HepG2 (cell line): Measurements from ENCODE around the gene TAC3. TPM values are rescaled to one million over a fixed set of nuclear protein-coding genes. Genes with fewer than 3 reads are reported as not detected.

Experiments used
- ATF2 ChIP-seq: sonication (generic); formaldehyde crosslinking; IDR thresholded peaks from 2 replicates; pipeline ENCODE4 v1.4.0; 2020; ENCODE audit warnings: missing genetic modification reagents
- FOXP1 ChIP-seq, 2 experiments: fragments of 450-650 bp in 1 of 2; IDR thresholded peaks; 2 replicates each; pipeline ENCODE4 v1.6.1; 2017 to 2018; ENCODE audit warnings: antibody characterized with exemption in 1 of 2
- JUND ChIP-seq: sonication (generic); formaldehyde crosslinking; IDR thresholded peaks from 2 replicates; pipeline ENCODE4 v1.8.0; 2022; ENCODE audit warnings: mild to moderate bottlenecking, missing genetic modification reagents
- POGK ChIP-seq: sonication (generic); formaldehyde crosslinking; conservative IDR thresholded peaks from 2 replicates; pipeline ENCODE4 v1.8.0; 2022; ENCODE audit warnings: mild to moderate bottlenecking, moderate library complexity, missing genetic modification reagents
- SATB2 ChIP-seq: sonication (generic); formaldehyde crosslinking; IDR thresholded peaks from 2 replicates; pipeline ENCODE4 v1.5.0; 2020; ENCODE audit warnings: missing genetic modification reagents
- SETDB1 ChIP-seq: sonication (generic); formaldehyde crosslinking; IDR thresholded peaks from 2 replicates; pipeline ENCODE4 v1.5.1; 2020; ENCODE audit warnings: missing genetic modification reagents, mild to moderate bottlenecking, borderline replicate concordance
- SPEN ChIP-seq: sonication (generic); formaldehyde crosslinking; IDR thresholded peaks from 2 replicates; pipeline ENCODE4 v1.5.1; 2020; ENCODE audit warnings: low read depth, mild to moderate bottlenecking, missing genetic modification reagents
- UBTF ChIP-seq: sonication (generic); formaldehyde crosslinking; IDR thresholded peaks from 2 replicates; pipeline ENCODE4 v1.4.0; 2020; ENCODE audit warnings: mild to moderate bottlenecking, missing genetic modification reagents
- ZFP62 ChIP-seq: sonication (generic); formaldehyde crosslinking; IDR thresholded peaks from 2 replicates; pipeline ENCODE4 v1.4.0; 2020; ENCODE audit warnings: missing genetic modification reagents
- ZNF318 ChIP-seq: sonication (generic); formaldehyde crosslinking; IDR thresholded peaks from 2 replicates; pipeline ENCODE4 v1.4.0; 2020; ENCODE audit warnings: mild to moderate bottlenecking, missing genetic modification reagents
- ZNF773 ChIP-seq: sonication (generic); formaldehyde crosslinking; IDR thresholded peaks from 2 replicates; pipeline ENCODE4 v1.4.0; 2020; ENCODE audit warnings: missing genetic modification reagents, borderline replicate concordance
- ZNF878 ChIP-seq: sonication (generic); formaldehyde crosslinking; IDR thresholded peaks from 2 replicates; pipeline ENCODE4 v1.8.1; 2023; ENCODE audit warnings: mild to moderate bottlenecking, missing genetic modification reagents, moderate library complexity
- polyA plus RNA-seq, 8 experiments: library from polyadenylated mRNA; depleted of rRNA in 3 of 8; stranded (reverse) in 7 of 8; unstranded in 1 of 8; fragments of >200 nt; fragmentation: Illumina TruSeq in 4 of 8; extraction: Trizol in 4 of 8; gene quantifications; 2 replicates each; pipeline versions ENCODE4 v1.2.1 to v1.2.3, GENCODE V29; 2011 to 2016; ENCODE audit warnings: low read depth in 4 of 8, missing spikeins in 1 of 8, mixed read lengths in 1 of 8; ENCODE audit not compliant: insufficient read depth in 1 of 8
- total RNA-seq, 5 experiments: library from RNA; depleted of rRNA; stranded (reverse); fragments of >200 nt; fragmentation: Illumina TruSeq; extraction: Trizol; gene quantifications; 2 replicates each; pipeline ENCODE4 v1.2.3, GENCODE V29; 2016; ENCODE audit warnings: low read depth in 1 of 5
- TF ChIP-seq, protein P1 (sequence below): sonication (generic); formaldehyde crosslinking; IDR thresholded peaks from 2 replicates; pipeline ENCODE4 v1.4.0; 2020; ENCODE audit warnings: low read depth, mild to moderate bottlenecking, missing genetic modification reagents

TAC3 gene
- total and polyA plus RNA-seq, 2 of the 13 experiments (the other 11 are each of a cell fraction or from before 2014, with no cell fraction given) = 0.13 to 0.15 TPM

GRCh38 chr12:57005980-57006808 lies 10.1 kb downstream of the TAC3 start, which contains the start of gene ZBTB39 (continued):
- peak; percentile 67; the same call in 1 of the 2 replicates for TF ChIP-seq UBTF (CRISPR knock-in tag)
- TF ChIP-seq, protein P1, sequence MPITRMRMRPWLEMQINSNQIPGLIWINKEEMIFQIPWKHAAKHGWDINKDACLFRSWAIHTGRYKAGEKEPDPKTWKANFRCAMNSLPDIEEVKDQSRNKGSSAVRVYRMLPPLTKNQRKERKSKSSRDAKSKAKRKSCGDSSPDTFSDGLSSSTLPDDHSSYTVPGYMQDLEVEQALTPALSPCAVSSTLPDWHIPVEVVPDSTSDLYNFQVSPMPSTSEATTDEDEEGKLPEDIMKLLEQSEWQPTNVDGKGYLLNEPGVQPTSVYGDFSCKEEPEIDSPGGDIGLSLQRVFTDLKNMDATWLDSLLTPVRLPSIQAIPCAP (CRISPR knock-in tag) = no peak
- TF ChIP-seq ZNF318 = no peak
- no peak for TF ChIP-seq FOXP1 (IDR thresholded peaks at IDR 0.05)
- no peak for TF ChIP-seq FOXP1 (CRISPR knock-in tag; IDR thresholded peaks at IDR 0.05)
- TF ChIP-seq SETDB1 (CRISPR knock-in tag) = no peak
- TF ChIP-seq POGK = 0 out of 2 replicates have a peak, but pooled peaks have one; percentile 10
- no peak for TF ChIP-seq ZNF878 (CRISPR knock-in tag)
- TF ChIP-seq SATB2 = no peak
- TF ChIP-seq JUND = no peak
- TF ChIP-seq ZFP62 (CRISPR knock-in tag) = no peak
- no peak for TF ChIP-seq ATF2 (CRISPR knock-in tag)
- no peak for TF ChIP-seq ZNF773 (CRISPR knock-in tag)
- TF ChIP-seq SPEN (CRISPR knock-in tag) = peak; percentile 32; the same call in 1 of the 2 replicates
